GM06990 (cell line): ENCODE results near the gene TLR7.

Experiments used
- DNase-seq: peaks from one replicate; pipeline ENCODE4 v3.0.0-alpha.2; 2011; ENCODE audit not compliant: insufficient read length; ENCODE audit errors: extremely low read depth
- H3K27me3 ChIP-seq: replicated peaks from 2 replicates; pipeline ENCODE4 v1.6.0; 2011; ENCODE audit warnings: low read length; ENCODE audit not compliant: control insufficient read depth, insufficient read depth
- H3K36me3 ChIP-seq: 2 replicates; pipeline ENCODE4 v1.5.1; 2011; ENCODE audit warnings: low read length; ENCODE audit not compliant: control insufficient read depth, insufficient read depth
- H3K4me3 ChIP-seq: replicated peaks from 2 replicates; pipeline ENCODE4 v1.5.1; 2011; ENCODE audit warnings: low read depth, mild to moderate bottlenecking, control low read depth, low read length
- TF ChIP-seq, protein P1 (sequence below): IDR thresholded peaks from 2 replicates; pipeline ENCODE4 v1.5.1; 2011; ENCODE audit warnings: low read length, control low read depth, mild to moderate bottlenecking, inconsistent platforms; ENCODE audit not compliant: insufficient read depth, poor library complexity, severe bottlenecking

TLR7 gene

DNA sequence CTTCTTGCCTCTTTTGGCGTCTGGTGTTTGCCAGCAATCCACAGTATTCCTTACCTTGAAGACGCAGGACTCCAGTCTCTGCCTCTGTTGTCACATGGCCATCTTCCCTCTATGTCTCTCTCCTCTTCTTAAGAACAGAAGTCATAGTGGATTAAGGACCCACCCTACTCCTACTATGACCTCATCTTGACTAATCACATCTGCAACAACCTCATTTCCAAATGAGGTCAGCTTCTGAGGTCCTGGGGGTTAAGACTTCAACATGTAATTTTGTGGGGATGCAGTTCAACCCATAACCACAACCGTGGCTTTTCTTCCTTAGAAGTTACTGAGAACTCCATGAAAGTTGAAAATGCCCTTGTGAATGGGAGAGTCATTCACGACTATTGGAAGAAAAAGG, 62.8 kb downstream of the TLR7 start:
- Histone ChIP-seq H3K36me3 (no peaks in the 10 kb centered on the region), H3K4me3 (no peak overlapping the region), H3K27me3 (no peaks in the 10 kb centered on the region; the same call in 1 of the 2 replicates)
- TF ChIP-seq, protein P1, sequence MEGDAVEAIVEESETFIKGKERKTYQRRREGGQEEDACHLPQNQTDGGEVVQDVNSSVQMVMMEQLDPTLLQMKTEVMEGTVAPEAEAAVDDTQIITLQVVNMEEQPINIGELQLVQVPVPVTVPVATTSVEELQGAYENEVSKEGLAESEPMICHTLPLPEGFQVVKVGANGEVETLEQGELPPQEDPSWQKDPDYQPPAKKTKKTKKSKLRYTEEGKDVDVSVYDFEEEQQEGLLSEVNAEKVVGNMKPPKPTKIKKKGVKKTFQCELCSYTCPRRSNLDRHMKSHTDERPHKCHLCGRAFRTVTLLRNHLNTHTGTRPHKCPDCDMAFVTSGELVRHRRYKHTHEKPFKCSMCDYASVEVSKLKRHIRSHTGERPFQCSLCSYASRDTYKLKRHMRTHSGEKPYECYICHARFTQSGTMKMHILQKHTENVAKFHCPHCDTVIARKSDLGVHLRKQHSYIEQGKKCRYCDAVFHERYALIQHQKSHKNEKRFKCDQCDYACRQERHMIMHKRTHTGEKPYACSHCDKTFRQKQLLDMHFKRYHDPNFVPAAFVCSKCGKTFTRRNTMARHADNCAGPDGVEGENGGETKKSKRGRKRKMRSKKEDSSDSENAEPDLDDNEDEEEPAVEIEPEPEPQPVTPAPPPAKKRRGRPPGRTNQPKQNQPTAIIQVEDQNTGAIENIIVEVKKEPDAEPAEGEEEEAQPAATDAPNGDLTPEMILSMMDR = no peak
- DNase-seq = no peak

DNA sequence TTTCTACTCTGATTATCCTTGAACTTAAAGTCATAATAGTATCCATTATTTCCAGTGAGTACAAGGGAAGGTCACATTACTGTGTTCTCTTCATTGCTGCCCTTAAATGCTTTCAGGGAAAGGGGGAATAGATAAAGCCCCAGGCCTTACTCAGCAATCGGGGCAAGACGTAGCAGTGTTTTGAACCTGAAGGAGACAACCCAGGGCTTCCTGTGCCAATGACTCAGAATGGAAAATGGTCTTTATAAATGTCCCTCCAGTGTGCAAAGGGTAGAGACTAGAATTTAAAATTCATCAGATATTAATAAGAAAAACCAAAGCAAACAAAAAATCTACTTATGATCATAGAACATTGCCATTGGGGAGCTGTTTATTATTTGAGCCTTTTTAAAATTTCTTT, 63.3 kb downstream of the TLR7 start:
- TF ChIP-seq, protein P1 = no peak
- Histone ChIP-seq H3K36me3 (no peaks in the 10 kb centered on the region), H3K4me3 (no peak overlapping the region), H3K27me3 (no peaks in the 10 kb centered on the region; the same call in 1 of the 2 replicates)
- DNase-seq = no peak

DNA sequence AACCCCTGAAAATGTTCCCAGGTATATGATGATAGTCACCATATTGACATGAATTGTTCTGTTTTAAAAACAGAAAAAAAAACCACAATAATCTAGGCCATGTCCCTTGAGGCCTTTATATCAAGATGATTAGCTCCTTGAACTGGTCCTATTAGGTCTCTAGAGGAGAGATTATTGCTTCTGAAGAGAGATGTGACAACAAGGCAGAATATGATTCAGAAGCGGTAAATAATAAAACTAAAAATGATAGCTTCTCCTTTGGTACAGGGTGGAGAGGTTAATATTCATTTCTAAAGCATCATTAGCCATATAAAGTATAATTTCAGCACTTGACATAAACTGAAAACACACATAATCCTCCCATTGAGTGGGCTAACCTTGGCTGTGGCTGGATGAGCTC, 65.4 kb downstream of the TLR7 start:
- Histone ChIP-seq H3K36me3 (no peaks in the 10 kb centered on the region), H3K4me3 (no peak overlapping the region), H3K27me3 (no peaks in the 10 kb centered on the region; the same call in 1 of the 2 replicates)
- TF ChIP-seq, protein P1 = no peak
- no peak for DNase-seq

DNA sequence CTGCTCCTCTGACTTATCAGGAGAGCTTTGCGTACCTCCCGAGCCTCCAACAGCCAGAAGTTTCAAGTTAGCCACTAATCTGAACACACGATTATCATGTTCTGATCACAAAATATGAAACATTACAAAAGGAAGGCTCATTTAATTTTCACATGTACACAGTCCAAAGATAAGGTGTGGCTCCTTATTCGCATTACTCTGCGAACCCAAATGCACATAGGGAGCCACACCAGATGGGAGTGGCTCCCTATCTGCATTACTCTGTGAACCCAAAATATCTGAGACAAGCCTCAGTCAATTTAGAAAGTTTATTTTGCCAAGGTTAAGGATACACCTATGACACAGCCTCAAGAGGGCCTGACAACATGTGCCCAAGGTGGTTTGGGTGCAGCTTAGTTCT, 68.0 kb downstream of the TLR7 start:
- Histone ChIP-seq H3K27me3 (no peaks in the 10 kb centered on the region; the same call in 1 of the 2 replicates), H3K36me3 (no peaks in the 10 kb centered on the region), H3K4me3 (no peak overlapping the region)
- DNase-seq = no peak
- TF ChIP-seq, protein P1 = no peak

DNA sequence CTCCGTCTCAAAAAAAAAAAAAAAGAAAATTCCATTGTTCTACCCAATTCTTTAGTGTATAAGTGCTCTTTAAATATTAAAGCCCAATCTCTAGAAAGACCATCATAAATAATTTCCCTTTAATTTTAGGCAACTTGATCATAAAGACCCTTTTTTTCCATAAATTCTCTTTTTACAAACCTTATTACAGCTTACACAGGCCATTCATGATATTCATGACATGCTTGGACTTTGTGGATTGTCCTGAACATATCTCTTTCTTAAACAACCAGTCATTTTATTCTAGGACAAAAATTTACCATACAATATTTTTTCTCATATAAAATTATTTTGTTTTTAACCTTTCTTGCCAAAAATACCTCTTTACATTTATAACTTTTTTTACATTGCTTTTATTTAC, 70.1 kb downstream of the TLR7 start:
- Histone ChIP-seq H3K4me3 (no peak overlapping the region), H3K36me3 (no peaks in the 10 kb centered on the region), H3K27me3 (no peaks in the 10 kb centered on the region)
- TF ChIP-seq, protein P1 = no peak
- DNase-seq = no peak
